CD4-positive, alpha-beta T cell treated with Interleukin-6 at 100 ng/mL for 8 hours (primary cell): ENCODE measurements around the gene GRM5.
"Not testable (repeated sequence)": the region's sequence is repeated elsewhere in the genome, so short reads cannot be mapped to it uniquely, and the experiment has no call there.

ENCODE experiments used
- DNase-seq: peaks from one replicate; pipeline ENCODE4 v3.0.0-alpha.2; 2020; ENCODE audit warnings: mixed read lengths, low spot score

Gene GRM5

GRCh38 chr11:88494848-88495247, 570.9 kb downstream of the GRM5 start:
- DNase-seq: no peak

GRCh38 chr11:88491674-88492073, 574.1 kb downstream of the GRM5 start:
- no peak for DNase-seq

GRCh38 chr11:88489030-88489429, 576.8 kb downstream of the GRM5 start:
- DNase-seq: no peak

- DNase-seq: no peak
These were observed 578.1 kb downstream of the GRM5 start for GRCh38 chr11:88487646-88488045.

GRCh38 chr11:88484873-88485621, 580.7 kb downstream of the GRM5 start:
- DNase-seq: peak; percentile 29

GRCh38 chr11:88482871-88483301, 582.9 kb downstream of the GRM5 start:
- DNase-seq: no peak

- DNase-seq: no peak
These were observed 585.6 kb downstream of the GRM5 start for GRCh38 chr11:88480223-88480622.

- no peak for DNase-seq
These were observed 587.5 kb downstream of the GRM5 start for GRCh38 chr11:88478136-88478815.

GRCh38 chr11:88475991-88476418, 589.8 kb downstream of the GRM5 start:
- DNase-seq: no peak

- no peak for DNase-seq
These were observed 591.1 kb downstream of the GRM5 start for GRCh38 chr11:88474655-88475054.

GRCh38 chr11:88469561-88470225, 596.1 kb downstream of the GRM5 start:
- no peak for DNase-seq

- DNase-seq: no peak
These were observed 601.3 kb downstream of the GRM5 start for GRCh38 chr11:88464528-88464927.

GRCh38 chr11:88463301-88463700, 602.5 kb downstream of the GRM5 start:
- not testable (repeated sequence) for DNase-seq

- not testable (repeated sequence) for DNase-seq
These were observed 607.7 kb downstream of the GRM5 start for GRCh38 chr11:88458047-88458446.

GRCh38 chr11:88455974-88456373, 609.8 kb downstream of the GRM5 start:
- no peak for DNase-seq

- no peak for DNase-seq
These were observed 610.9 kb downstream of the GRM5 start for GRCh38 chr11:88454881-88455280.
